GM23338 (cell line): ENCODE measurements around the gene ATP5PO. TPM values are rescaled to one million over a fixed set of nuclear protein-coding genes. Genes with fewer than 3 reads are reported as not detected.

ENCODE experiments used
- ATAC-seq: fragments of 200-7000 bp; cut with Tn5 transposase; 3 replicates; pipeline ENCODE4 v1.9.1; 2020
- DNase-seq: peaks from one replicate; pipeline ENCODE4 v3.0.0-alpha.2; 2015; ENCODE audit warnings: low spot score
- H2AFZ ChIP-seq: fragments of 200-600 bp; sonication (generic); 2 replicates; pipeline ENCODE4 v1.8.0; 2016; ENCODE audit warnings: antibody characterized with exemption, mild to moderate bottlenecking, moderate library complexity
- H3F3A ChIP-seq: fragments of 200-600 bp; sonication (generic); replicated peaks from 2 replicates; pipeline ENCODE4 v1.8.0; 2017; ENCODE audit warnings: antibody characterized with exemption, mixed run types, low read depth
- H3K27ac ChIP-seq: fragments of 200-600 bp; sonication (generic); 2 replicates; pipeline ENCODE4 v1.6.1; 2016; ENCODE audit warnings: low read depth
- H3K27me3 ChIP-seq: fragments of 200-600 bp; sonication (generic); 2 replicates; pipeline ENCODE4 v1.8.0; 2016; ENCODE audit warnings: mild to moderate bottlenecking, mixed run types, moderate library complexity; ENCODE audit not compliant: insufficient read depth
- H3K36me3 ChIP-seq: fragments of 200-600 bp; sonication (generic); 2 replicates; pipeline ENCODE4 v1.8.0; 2016; ENCODE audit warnings: mild to moderate bottlenecking; ENCODE audit not compliant: insufficient read depth
- H3K4me1 ChIP-seq: fragments of 200-600 bp; sonication (generic); 2 replicates; pipeline ENCODE4 v1.8.0; 2016; ENCODE audit warnings: mild to moderate bottlenecking, moderate library complexity; ENCODE audit not compliant: insufficient read depth
- H3K4me2 ChIP-seq: fragments of 200-600 bp; sonication (generic); 2 replicates; pipeline ENCODE4 v1.7.1; 2017; ENCODE audit warnings: mixed run types
- H3K4me3 ChIP-seq: fragments of 200-600 bp; sonication (generic); 2 replicates; pipeline ENCODE4 v1.6.1; 2016; ENCODE audit warnings: mixed run types
- H3K79me2 ChIP-seq: fragments of 200-600 bp; sonication (generic); replicated peaks from 2 replicates; pipeline ENCODE4 v1.8.0; 2017; ENCODE audit warnings: mild to moderate bottlenecking; ENCODE audit not compliant: insufficient read depth
- H3K9me2 ChIP-seq: fragments of 200-600 bp; sonication (generic); 2 replicates; pipeline ENCODE4 v1.8.0; 2017; ENCODE audit not compliant: insufficient read depth
- H4K20me1 ChIP-seq: fragments of 200-600 bp; sonication (generic); replicated peaks from 2 replicates; pipeline ENCODE4 v1.8.0; 2017; ENCODE audit warnings: mild to moderate bottlenecking; ENCODE audit not compliant: insufficient read depth
- H3K27ac Mint-ChIP-seq: 2 replicates; pipeline ENCODE4 v1.8.0; 2020; ENCODE audit warnings: inconsistent platforms, mild to moderate bottlenecking, moderate library complexity, mixed read lengths
- H3K27me3 Mint-ChIP-seq: 3 replicates; pipeline ENCODE4 v1.8.0; 2022; ENCODE audit warnings: low read depth, mild to moderate bottlenecking, moderate library complexity, mixed read lengths, inconsistent platforms; ENCODE audit not compliant: insufficient read depth, poor library complexity
- H3K36me3 Mint-ChIP-seq: 3 replicates; pipeline ENCODE4 v1.8.0; 2021; ENCODE audit warnings: low read depth, mild to moderate bottlenecking, inconsistent platforms, moderate library complexity, mixed read lengths
- H3K4me1 Mint-ChIP-seq: 3 replicates; pipeline ENCODE4 v1.8.0; 2020; ENCODE audit warnings: mild to moderate bottlenecking, inconsistent platforms, mixed read lengths
- H3K4me3 Mint-ChIP-seq: 3 replicates; pipeline ENCODE4 v1.8.0; 2021; ENCODE audit warnings: moderate library complexity, mild to moderate bottlenecking, inconsistent platforms, mixed read lengths
- H3K9me3 Mint-ChIP-seq: 3 replicates; pipeline ENCODE4 v1.8.0; 2020; ENCODE audit warnings: moderate library complexity, mild to moderate bottlenecking, inconsistent platforms, mixed read lengths
- EZH2phosphoT487 ChIP-seq: fragments of 200-600 bp; sonication (generic); IDR thresholded peaks from one replicate; pipeline ENCODE4 v1.8.1; 2018; ENCODE audit warnings: antibody characterized with exemption; ENCODE audit not compliant: unreplicated experiment
- NANOG ChIP-seq: IDR thresholded peaks from 2 replicates; pipeline ENCODE4 v1.6.1; 2016; ENCODE audit warnings: antibody characterized with exemption, borderline replicate concordance
- REST ChIP-seq: IDR thresholded peaks from one replicate; pipeline ENCODE4 v1.6.1; 2018; ENCODE audit warnings: antibody characterized with exemption; ENCODE audit not compliant: unreplicated experiment
- polyA plus RNA-seq: library from polyadenylated mRNA; unstranded; fragments of >200 nt; fragmentation: Nextera tagmentation; extraction: Ambion mirVana; gene quantifications from 2 replicates; pipeline ENCODE4 v1.2.1, GENCODE V29; 2016
- total RNA-seq: library from RNA; depleted of rRNA; stranded (reverse); fragments of >200 nt; shearing (Covaris generic); gene quantifications from 2 replicates; pipeline ENCODE4 v1.2.3, GENCODE V29; 2014
- TF ChIP-seq, protein P1 (sequence below): IDR thresholded peaks from 2 replicates; pipeline ENCODE4 v1.6.1; 2016; ENCODE audit warnings: antibody characterized with exemption
- TF ChIP-seq, protein P2 (sequence below): fragments of 250-450 bp; sonication (Bioruptor Pico); IDR thresholded peaks from 2 replicates; pipeline ENCODE4 v1.5.0; 2020; ENCODE audit warnings: mild to moderate bottlenecking, moderate library complexity

Gene ATP5PO
- total and polyA plus RNA-seq, 2 experiments from 2014 or later: 244 to 522 TPM

GRCh38 chr21:33896691-33897090 lies 18.9 kb downstream of the ATP5PO start:
- no peaks in the 10 kb centered on the region for H4K20me1 ChIP-seq
- no peak for DNase-seq
- H3K36me3 ChIP-seq: no peaks in the 10 kb centered on the region
- Mint-ChIP-seq H3K4me3 (no peak overlapping the region), H3K27ac (no peak overlapping the region), H3K27me3 (peaks cover 14% of the 10 kb centered on the region), H3K9me3 (no peaks in the 10 kb centered on the region), H3K36me3 (peaks cover 5% of the 10 kb centered on the region; the same call in 2 of the 3 replicates), H3K4me1 (peaks cover 23% of the 10 kb centered on the region)
- H3K4me2 ChIP-seq: no peak overlapping the region
- H3K4me3 ChIP-seq: no peak overlapping the region
- no peak overlapping the region for H2AFZ ChIP-seq
- H3K79me2 ChIP-seq: no peaks in the 10 kb centered on the region
- TF ChIP-seq, protein P1, sequence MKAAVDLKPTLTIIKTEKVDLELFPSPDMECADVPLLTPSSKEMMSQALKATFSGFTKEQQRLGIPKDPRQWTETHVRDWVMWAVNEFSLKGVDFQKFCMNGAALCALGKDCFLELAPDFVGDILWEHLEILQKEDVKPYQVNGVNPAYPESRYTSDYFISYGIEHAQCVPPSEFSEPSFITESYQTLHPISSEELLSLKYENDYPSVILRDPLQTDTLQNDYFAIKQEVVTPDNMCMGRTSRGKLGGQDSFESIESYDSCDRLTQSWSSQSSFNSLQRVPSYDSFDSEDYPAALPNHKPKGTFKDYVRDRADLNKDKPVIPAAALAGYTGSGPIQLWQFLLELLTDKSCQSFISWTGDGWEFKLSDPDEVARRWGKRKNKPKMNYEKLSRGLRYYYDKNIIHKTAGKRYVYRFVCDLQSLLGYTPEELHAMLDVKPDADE: no peak
- TF ChIP-seq, protein P2, sequence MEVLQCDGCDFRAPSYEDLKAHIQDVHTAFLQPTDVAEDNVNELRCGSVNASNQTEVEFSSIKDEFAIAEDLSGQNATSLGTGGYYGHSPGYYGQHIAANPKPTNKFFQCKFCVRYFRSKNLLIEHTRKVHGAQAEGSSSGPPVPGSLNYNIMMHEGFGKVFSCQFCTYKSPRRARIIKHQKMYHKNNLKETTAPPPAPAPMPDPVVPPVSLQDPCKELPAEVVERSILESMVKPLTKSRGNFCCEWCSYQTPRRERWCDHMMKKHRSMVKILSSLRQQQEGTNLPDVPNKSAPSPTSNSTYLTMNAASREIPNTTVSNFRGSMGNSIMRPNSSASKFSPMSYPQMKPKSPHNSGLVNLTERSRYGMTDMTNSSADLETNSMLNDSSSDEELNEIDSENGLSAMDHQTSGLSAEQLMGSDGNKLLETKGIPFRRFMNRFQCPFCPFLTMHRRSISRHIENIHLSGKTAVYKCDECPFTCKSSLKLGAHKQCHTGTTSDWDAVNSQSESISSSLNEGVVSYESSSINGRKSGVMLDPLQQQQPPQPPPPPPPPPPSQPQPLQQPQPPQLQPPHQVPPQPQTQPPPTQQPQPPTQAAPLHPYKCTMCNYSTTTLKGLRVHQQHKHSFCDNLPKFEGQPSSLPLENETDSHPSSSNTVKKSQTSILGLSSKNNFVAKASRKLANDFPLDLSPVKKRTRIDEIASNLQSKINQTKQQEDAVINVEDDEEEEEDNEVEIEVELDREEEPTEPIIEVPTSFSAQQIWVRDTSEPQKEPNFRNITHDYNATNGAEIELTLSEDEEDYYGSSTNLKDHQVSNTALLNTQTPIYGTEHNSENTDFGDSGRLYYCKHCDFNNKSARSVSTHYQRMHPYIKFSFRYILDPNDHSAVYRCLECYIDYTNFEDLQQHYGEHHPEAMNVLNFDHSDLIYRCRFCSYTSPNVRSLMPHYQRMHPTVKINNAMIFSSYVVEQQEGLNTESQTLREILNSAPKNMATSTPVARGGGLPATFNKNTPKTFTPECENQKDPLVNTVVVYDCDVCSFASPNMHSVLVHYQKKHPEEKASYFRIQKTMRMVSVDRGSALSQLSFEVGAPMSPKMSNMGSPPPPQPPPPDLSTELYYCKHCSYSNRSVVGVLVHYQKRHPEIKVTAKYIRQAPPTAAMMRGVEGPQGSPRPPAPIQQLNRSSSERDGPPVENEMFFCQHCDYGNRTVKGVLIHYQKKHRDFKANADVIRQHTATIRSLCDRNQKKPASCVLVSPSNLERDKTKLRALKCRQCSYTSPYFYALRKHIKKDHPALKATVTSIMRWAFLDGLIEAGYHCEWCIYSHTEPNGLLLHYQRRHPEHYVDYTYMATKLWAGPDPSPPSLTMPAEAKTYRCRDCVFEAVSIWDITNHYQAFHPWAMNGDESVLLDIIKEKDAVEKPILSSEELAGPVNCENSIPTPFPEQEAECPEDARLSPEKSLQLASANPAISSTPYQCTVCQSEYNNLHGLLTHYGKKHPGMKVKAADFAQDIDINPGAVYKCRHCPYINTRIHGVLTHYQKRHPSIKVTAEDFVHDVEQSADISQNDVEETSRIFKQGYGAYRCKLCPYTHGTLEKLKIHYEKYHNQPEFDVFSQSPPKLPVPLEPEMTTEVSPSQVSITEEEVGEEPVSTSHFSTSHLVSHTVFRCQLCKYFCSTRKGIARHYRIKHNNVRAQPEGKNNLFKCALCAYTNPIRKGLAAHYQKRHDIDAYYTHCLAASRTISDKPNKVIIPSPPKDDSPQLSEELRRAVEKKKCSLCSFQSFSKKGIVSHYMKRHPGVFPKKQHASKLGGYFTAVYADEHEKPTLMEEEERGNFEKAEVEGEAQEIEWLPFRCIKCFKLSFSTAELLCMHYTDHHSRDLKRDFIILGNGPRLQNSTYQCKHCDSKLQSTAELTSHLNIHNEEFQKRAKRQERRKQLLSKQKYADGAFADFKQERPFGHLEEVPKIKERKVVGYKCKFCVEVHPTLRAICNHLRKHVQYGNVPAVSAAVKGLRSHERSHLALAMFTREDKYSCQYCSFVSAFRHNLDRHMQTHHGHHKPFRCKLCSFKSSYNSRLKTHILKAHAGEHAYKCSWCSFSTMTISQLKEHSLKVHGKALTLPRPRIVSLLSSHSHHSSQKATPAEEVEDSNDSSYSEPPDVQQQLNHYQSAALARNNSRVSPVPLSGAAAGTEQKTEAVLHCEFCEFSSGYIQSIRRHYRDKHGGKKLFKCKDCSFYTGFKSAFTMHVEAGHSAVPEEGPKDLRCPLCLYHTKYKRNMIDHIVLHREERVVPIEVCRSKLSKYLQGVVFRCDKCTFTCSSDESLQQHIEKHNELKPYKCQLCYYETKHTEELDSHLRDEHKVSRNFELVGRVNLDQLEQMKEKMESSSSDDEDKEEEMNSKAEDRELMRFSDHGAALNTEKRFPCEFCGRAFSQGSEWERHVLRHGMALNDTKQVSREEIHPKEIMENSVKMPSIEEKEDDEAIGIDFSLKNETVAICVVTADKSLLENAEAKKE (CRISPR knock-in tag): no peak
- TF ChIP-seq NANOG: no peak
- no peak for TF ChIP-seq EZH2phosphoT487
- H3K9me2 ChIP-seq: no peaks in the 10 kb centered on the region
- no peaks in the 10 kb centered on the region for H3K27me3 ChIP-seq
- H3K27ac ChIP-seq: no peak overlapping the region
- ATAC-seq: no peak
- peaks cover 10% of the 10 kb centered on the region for H3F3A ChIP-seq
- H3K4me1 ChIP-seq: peaks cover 11% of the 10 kb centered on the region

DNA sequence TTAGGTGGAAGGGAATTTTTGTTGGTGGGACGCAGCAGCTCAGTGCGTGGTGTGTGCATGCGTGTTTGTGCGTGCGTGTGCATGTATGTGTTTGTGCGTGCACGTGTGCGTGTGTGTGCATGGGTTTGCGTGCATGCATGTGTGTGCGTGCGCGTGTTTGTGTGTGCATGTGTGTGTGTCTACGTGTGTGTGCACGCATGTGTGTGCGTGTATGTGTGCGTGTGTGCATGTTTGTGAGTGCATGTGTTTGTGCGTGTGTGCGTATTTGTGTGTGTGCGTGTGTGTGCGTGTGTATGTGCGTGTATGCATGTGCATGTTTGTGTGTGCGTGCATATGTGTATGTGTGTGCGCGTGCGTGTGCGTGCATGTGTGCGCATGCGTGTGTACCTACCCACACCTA lies 20.2 kb downstream of the ATP5PO start:
- Histone ChIP-seq H3K27ac (peak overlapping the region; percentile 76; the same call in 1 of the 2 replicates), H3K4me1 (peaks cover 11% of the 10 kb centered on the region), H3K79me2 (no peaks in the 10 kb centered on the region), H3K4me2 (peak overlapping the region; percentile 76), H3K4me3 (peak overlapping the region; percentile 39), H3K27me3 (no peaks in the 10 kb centered on the region), H3K9me2 (no peaks in the 10 kb centered on the region), H3F3A (peaks cover 10% of the 10 kb centered on the region), H2AFZ (peak overlapping the region; percentile 92; the same call in 1 of the 2 replicates), H3K36me3 (no peaks in the 10 kb centered on the region), H4K20me1 (no peaks in the 10 kb centered on the region)
- no peaks in the 10 kb centered on the region for H3K9me3 Mint-ChIP-seq
- ATAC-seq (no peak), DNase-seq (no peak)
- peak overlapping the region; percentile 75; the same call in 1 of the 2 replicates for H3K27ac Mint-ChIP-seq
- peak overlapping the region; percentile 51 for H3K4me3 Mint-ChIP-seq
- no peaks in the 10 kb centered on the region; the same call in 2 of the 3 replicates for H3K36me3 Mint-ChIP-seq
- TF ChIP-seq REST: no peak
- peaks cover 21% of the 10 kb centered on the region for H3K4me1 Mint-ChIP-seq
- peaks cover 14% of the 10 kb centered on the region for H3K27me3 Mint-ChIP-seq
